Erythroblast (primary cell): Measurements from ENCODE around the gene PHF20.
A peak's percentile ranks its signal among the peaks of the same experiment; 100 is the strongest.

Source experiments
- GATA1 ChIP-seq: IDR thresholded peaks from 2 replicates; pipeline ENCODE4 v1.6.1; 2011; ENCODE audit warnings: low read depth, mild to moderate bottlenecking, control low read depth, low read length, moderate library complexity
- POLR2A ChIP-seq: IDR thresholded peaks from 2 replicates; pipeline ENCODE4 v1.6.1; 2011; ENCODE audit warnings: mild to moderate bottlenecking, low read length

DNA sequence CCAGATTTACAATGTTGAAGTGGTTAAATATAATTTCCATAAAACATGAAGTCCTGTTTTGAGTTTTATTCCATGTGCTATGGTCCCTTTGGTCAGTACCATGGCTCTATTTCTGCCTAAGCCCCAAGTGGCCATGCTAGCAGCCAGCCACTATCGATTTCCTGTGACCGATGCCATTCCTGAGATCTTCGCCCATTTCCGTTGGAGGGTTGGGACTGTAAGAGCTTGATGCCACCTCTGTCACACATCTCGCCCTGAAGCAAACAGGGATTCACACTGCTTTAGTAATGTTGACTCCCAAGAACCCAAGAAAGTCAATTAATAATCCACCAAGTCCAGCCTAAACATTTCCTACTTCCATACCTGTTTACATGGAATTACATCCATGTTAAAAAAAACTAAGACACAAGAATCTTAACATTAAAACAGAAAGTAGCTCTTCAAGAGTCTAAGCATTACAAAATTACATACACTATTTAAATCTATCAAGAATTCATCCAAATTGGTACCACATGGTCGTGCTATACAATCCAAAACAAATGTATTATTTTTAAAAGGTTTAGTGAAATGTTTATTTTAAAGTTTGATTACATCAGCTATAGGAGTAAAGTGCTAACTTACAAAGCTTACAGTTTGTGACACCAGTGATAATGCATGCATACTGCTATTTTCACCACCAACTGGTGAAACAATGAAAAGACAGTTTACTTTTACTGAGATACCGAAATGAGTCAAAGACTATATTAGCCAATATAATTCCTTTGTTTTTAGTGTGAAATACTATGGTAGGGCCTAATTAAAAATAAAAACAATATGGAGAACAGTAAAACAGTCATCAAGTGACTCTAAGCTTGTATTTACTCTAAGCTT lies 32.3 kb upstream of the PHF20 start:
- TF ChIP-seq POLR2A (peak; percentile 20), GATA1 (no peak)
